HL-60 (cell line): ENCODE measurements around the gene IFITM5.

Experiments used
- DNase-seq, 2 experiments: peaks; one replicate each; pipeline ENCODE4 v3.0.0-alpha.2; 2010 to 2020; ENCODE audit warnings: low read depth in 1 of 2, low spot score in 1 of 2
- H3K27ac ChIP-seq: fragments of 250-450 bp; sonication (Bioruptor Pico); replicated peaks from 2 replicates; pipeline ENCODE4 v1.5.1; 2020; ENCODE audit warnings: mild to moderate bottlenecking, moderate library complexity
- H3K27me3 ChIP-seq: fragments of 250-450 bp; sonication (Bioruptor Pico); 2 replicates; pipeline ENCODE4 v1.5.1; 2021; ENCODE audit warnings: mild to moderate bottlenecking, moderate library complexity; ENCODE audit not compliant: insufficient read depth, poor library complexity, severe bottlenecking
- H3K4me3 ChIP-seq: replicated peaks from 2 replicates; pipeline ENCODE4 v1.5.1; 2011; ENCODE audit warnings: mild to moderate bottlenecking, control low read depth, low read length; ENCODE audit not compliant: insufficient read depth
- CTCF ChIP-seq: IDR thresholded peaks from one replicate; pipeline ENCODE4 v1.5.1; 2011; ENCODE audit warnings: low read length, control low read depth, inconsistent platforms; ENCODE audit not compliant: insufficient read depth
- GABPA ChIP-seq: IDR thresholded peaks from 2 replicates; pipeline ENCODE4 v1.6.1; 2012; ENCODE audit warnings: low read depth
- POLR2AphosphoS5 ChIP-seq: IDR thresholded peaks from 2 replicates; pipeline ENCODE4 v1.6.1; 2012; ENCODE audit warnings: low read depth
- SPI1 ChIP-seq: IDR thresholded peaks from 2 replicates; pipeline ENCODE4 v1.6.1; 2012; ENCODE audit warnings: low read depth, mild to moderate bottlenecking, borderline replicate concordance
- TF ChIP-seq, protein P1 (sequence below): IDR thresholded peaks from 2 replicates; pipeline ENCODE4 v1.6.1; 2012; ENCODE audit warnings: low read depth; ENCODE audit not compliant: insufficient replicate concordance

The IFITM5 gene

GRCh38 chr11:278001-278951 lies 21.1 kb downstream of the IFITM5 start, which contains the start of gene NLRP6:
NLRP6 (plus strand) TSS chr11:278407; CDS start chr11:278570, 163 bp downstream.
- Histone ChIP-seq H3K4me3 (no peak within 1 kb of the TSS), H3K27ac (no peak within 1 kb of the TSS), H3K27me3 (peaks cover 22% of the 10 kb centered on the region)
- no peak for TF ChIP-seq SPI1
- DNase-seq, result no peak

GRCh38 chr11:276219-276618 lies 23.1 kb downstream of the IFITM5 start:
- no peak for DNase-seq
- H3K27ac ChIP-seq, result no peak overlapping the region
- H3K27me3 ChIP-seq, result peaks cover 18% of the 10 kb centered on the region
- TF ChIP-seq CTCF (no peak), GABPA (no peak), POLR2AphosphoS5 (no peak), SPI1 (no peak)
- TF ChIP-seq, protein P1, sequence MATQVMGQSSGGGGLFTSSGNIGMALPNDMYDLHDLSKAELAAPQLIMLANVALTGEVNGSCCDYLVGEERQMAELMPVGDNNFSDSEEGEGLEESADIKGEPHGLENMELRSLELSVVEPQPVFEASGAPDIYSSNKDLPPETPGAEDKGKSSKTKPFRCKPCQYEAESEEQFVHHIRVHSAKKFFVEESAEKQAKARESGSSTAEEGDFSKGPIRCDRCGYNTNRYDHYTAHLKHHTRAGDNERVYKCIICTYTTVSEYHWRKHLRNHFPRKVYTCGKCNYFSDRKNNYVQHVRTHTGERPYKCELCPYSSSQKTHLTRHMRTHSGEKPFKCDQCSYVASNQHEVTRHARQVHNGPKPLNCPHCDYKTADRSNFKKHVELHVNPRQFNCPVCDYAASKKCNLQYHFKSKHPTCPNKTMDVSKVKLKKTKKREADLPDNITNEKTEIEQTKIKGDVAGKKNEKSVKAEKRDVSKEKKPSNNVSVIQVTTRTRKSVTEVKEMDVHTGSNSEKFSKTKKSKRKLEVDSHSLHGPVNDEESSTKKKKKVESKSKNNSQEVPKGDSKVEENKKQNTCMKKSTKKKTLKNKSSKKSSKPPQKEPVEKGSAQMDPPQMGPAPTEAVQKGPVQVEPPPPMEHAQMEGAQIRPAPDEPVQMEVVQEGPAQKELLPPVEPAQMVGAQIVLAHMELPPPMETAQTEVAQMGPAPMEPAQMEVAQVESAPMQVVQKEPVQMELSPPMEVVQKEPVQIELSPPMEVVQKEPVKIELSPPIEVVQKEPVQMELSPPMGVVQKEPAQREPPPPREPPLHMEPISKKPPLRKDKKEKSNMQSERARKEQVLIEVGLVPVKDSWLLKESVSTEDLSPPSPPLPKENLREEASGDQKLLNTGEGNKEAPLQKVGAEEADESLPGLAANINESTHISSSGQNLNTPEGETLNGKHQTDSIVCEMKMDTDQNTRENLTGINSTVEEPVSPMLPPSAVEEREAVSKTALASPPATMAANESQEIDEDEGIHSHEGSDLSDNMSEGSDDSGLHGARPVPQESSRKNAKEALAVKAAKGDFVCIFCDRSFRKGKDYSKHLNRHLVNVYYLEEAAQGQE, result no peak
- H3K4me3 ChIP-seq, result no peak overlapping the region

DNA sequence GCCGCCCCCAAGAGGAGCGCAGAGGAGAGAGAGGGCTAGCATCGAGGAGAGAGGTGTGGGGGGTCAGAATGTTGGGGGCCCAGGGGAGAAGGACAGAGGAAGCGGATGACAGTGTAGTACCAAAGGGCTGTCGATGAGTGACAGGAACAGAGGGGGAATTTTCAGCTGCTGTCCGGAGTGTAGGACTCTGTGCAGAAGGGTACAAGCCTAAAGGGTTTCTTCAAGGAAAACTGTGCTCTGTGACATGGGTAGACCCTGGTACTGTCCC lies 26.5 kb downstream of the IFITM5 start:
- Histone ChIP-seq H3K4me3 (no peak overlapping the region), H3K27ac (no peak overlapping the region), H3K27me3 (no peaks in the 10 kb centered on the region)
- TF ChIP-seq GABPA (no peak), POLR2AphosphoS5 (no peak), CTCF (no peak), SPI1 (no peak)
- TF ChIP-seq, protein P1, result no peak
- no peak for DNase-seq

DNA sequence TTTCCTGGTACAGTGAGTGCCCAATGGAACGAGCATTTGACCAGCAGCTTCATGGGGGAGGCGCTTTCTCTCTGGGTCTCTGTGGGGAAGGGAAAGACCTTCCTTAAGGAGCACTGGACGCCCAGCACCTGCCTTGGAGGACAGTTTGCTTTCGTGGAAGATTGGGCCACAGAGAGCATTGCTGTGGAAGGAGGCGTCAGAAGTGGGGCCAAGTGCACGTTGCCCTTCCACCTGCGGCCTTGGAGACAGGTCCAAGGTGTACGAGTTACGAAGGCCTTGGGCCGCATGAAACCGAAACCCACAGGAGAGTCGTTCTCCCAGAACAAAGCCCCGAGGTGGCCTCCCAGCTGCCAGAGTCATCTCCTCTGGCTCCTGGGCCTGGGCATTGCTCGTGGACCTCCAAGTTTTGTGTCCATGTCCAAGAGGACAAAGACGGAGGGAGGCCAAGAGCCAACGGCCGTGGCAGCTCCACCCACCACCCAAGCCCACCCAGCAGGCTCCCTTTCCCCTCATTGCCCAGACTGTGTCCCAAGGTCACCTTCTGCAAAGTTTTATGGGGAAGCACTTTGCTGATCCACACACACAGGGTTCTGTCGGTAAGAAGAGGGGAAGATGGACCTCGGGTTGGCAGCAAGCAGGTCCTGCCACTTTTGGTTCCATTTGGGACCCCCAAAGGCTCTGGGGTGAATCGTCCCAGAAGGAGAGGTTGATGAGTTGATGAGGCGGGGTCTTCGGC lies 27.0 kb downstream of the IFITM5 start:
- no peak overlapping the region for H3K27ac ChIP-seq
- H3K27me3 ChIP-seq, result no peaks in the 10 kb centered on the region
- TF ChIP-seq GABPA (no peak), CTCF (no peak)
- TF ChIP-seq, protein P1, result no peak
- no peak for DNase-seq
- no peak overlapping the region for H3K4me3 ChIP-seq
